Thoracic aorta (tissue), 2 donors: ENCODE results near the gene LSM14B. TPM values are rescaled to one million over a fixed set of nuclear protein-coding genes. Genes with fewer than 3 reads are reported as not detected.

Experiments
- ATAC-seq: fragments of 150-250 bp; one replicate; pipeline ENCODE4 v1.8.0; 2017; ENCODE audit warnings: low read depth; ENCODE audit not compliant: insufficient number of reproducible peaks, low FRiP score
- DNase-seq: peaks from one replicate; pipeline ENCODE4 v3.0.0-alpha.2; 2020; ENCODE audit warnings: low spot score
- H3K27ac ChIP-seq, 2 donors: fragments of 200-600 bp; sonication (generic); 1 replicate in 1 of 2; 2 replicates in 1 of 2; pipeline ENCODE4 v1.5.1; 2016; ENCODE audit warnings: mild to moderate bottlenecking in 2 of 2, moderate library complexity in 2 of 2
- H3K27me3 ChIP-seq: fragments of 200-600 bp; sonication (generic); replicated peaks from 2 replicates; pipeline ENCODE4 v1.6.0; 2016; ENCODE audit warnings: mild to moderate bottlenecking; ENCODE audit not compliant: insufficient read depth
- H3K36me3 ChIP-seq: fragments of 200-600 bp; sonication (generic); one replicate; pipeline ENCODE4 v1.5.1; 2016
- H3K4me1 ChIP-seq, 2 donors: fragments of 200-600 bp; sonication (generic); 1 replicate in 1 of 2; 2 replicates in 1 of 2; pipeline versions ENCODE4 v1.5.1 to v1.6.0; 2016; ENCODE audit warnings: low read depth in 2 of 2, mild to moderate bottlenecking in 1 of 2; ENCODE audit not compliant: control insufficient read depth in 1 of 2
- H3K4me3 ChIP-seq: fragments of 200-600 bp; sonication (generic); 2 replicates; pipeline ENCODE4 v1.5.1; 2016; ENCODE audit warnings: mild to moderate bottlenecking
- H3K9me3 ChIP-seq: fragments of 200-600 bp; sonication (generic); 2 replicates; pipeline ENCODE4 v1.5.1; 2016
- total RNA-seq, 2 donors: library from RNA; depleted of rRNA; stranded (reverse); fragments of >200 nt; gene quantifications; one replicate each; pipeline versions ENCODE4 v1.1.0 to v1.2.3, GENCODE V29; 2016
- TF ChIP-seq, protein P1 (sequence below): fragments of 200-600 bp; sonication (generic); IDR thresholded peaks from one replicate; pipeline ENCODE4 v1.5.1; 2019; ENCODE audit warnings: antibody characterized with exemption

LSM14B gene
- total RNA-seq, 2 donors from 2014 or later, result 11.4 to 38.7 TPM

DNA sequence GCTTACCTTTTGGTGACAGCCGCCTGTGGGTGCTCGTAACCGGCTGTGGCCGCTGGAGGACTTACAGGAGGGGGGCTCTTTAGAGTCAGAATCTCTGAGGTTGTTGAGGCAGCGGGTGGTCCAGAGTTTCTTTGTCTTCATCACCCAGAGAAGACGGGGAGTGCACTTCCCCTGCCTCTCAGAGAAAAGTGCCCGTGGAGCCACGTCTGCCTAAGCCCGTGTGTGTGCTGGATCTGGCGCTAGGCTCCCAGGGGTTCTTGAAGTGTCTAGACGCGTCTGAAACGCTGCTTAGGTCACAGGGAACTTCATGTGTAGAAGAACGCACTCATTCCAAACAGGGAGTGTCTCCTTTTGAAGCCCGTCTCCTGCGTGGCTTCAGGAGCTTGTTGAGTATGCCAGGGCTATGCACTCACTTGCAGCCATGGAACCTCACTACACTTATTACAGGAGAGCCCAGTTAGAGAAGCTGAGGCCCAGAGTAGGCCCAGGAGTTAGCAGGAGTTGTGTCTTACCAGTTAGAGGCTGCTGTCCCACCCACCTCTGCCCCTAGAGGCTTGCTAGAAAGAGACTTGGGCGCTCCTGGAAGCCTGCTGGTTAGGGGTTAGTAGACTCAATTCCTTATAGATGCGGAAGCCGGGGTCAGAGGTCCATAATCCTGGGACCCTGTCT, 1.3 kb downstream of the LSM14B start:
- ATAC-seq, result no peak
- Histone ChIP-seq H3K4me1 (peaks cover 24 to 34% of the 10 kb centered on the region in 2 donors), H3K4me3 (peak overlapping the region; percentile 89), H3K27ac (peak overlapping the region; percentile 61 to 70), H3K27me3 (no peaks in the 10 kb centered on the region), H3K36me3 (peaks cover 36% of the 10 kb centered on the region), H3K9me3 (no peaks in the 10 kb centered on the region)
- TF ChIP-seq, protein P1, sequence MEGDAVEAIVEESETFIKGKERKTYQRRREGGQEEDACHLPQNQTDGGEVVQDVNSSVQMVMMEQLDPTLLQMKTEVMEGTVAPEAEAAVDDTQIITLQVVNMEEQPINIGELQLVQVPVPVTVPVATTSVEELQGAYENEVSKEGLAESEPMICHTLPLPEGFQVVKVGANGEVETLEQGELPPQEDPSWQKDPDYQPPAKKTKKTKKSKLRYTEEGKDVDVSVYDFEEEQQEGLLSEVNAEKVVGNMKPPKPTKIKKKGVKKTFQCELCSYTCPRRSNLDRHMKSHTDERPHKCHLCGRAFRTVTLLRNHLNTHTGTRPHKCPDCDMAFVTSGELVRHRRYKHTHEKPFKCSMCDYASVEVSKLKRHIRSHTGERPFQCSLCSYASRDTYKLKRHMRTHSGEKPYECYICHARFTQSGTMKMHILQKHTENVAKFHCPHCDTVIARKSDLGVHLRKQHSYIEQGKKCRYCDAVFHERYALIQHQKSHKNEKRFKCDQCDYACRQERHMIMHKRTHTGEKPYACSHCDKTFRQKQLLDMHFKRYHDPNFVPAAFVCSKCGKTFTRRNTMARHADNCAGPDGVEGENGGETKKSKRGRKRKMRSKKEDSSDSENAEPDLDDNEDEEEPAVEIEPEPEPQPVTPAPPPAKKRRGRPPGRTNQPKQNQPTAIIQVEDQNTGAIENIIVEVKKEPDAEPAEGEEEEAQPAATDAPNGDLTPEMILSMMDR, result no peak
- DNase-seq, result no peak

DNA sequence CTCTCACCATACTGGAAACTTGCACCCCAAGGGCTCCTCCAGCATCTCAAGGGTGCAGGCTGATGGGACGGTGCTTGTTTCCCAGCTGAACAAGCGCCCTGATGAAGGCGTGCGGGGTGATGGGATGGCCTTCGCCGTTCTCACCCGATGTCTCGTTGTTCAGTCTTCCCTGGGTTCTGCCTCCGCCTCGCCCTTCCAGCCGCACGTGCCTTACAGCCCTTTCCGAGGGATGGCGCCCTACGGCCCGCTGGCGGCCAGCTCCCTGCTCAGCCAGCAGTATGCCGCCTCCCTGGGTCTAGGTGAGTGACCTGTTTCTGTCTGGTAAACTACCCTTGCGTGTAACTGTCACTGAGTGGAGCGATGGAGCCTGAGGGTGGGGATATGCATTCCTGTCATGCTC, 3.9 kb downstream of the LSM14B start:
- Histone ChIP-seq H3K27me3 (no peaks in the 10 kb centered on the region), H3K36me3 (peaks cover 62% of the 10 kb centered on the region), H3K4me1 (peaks cover 12 to 13% of the 10 kb centered on the region in 2 donors), H3K4me3 (no peak overlapping the region), H3K27ac (no peak overlapping the region), H3K9me3 (no peaks in the 10 kb centered on the region)
- ATAC-seq (no peak), DNase-seq (no peak)
- TF ChIP-seq, protein P1, result no peak

DNA sequence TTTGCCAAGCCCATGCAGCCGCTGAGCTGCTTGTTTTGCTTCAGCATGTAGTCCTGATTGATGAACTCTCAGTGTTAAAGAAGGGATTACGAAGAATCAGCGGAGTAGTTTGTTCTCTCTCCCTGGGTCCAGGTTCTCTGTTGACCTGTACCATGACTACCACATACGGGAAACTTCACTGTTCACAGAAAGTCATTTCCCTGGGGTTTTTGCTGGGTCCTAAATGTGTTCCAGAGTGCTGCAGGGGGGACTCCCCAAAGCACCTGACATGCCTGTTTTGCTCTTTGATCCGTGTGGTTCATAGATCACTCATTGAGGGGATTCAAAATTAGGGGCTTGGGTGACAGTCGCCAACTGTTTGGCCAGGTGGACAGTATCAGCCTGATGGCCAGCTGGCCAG, 5.5 kb downstream of the LSM14B start:
- TF ChIP-seq, protein P1, result no peak
- no peak overlapping the region for H3K27ac ChIP-seq
- no peaks in the 10 kb centered on the region for H3K9me3 ChIP-seq
- peaks cover 11 to 12% of the 10 kb centered on the region in 2 donors for H3K4me1 ChIP-seq
- peaks cover 74% of the 10 kb centered on the region for H3K36me3 ChIP-seq
- no peaks in the 10 kb centered on the region for H3K27me3 ChIP-seq
- ATAC-seq, result no peak
- DNase-seq, result no peak
- H3K4me3 ChIP-seq, result no peak overlapping the region

DNA sequence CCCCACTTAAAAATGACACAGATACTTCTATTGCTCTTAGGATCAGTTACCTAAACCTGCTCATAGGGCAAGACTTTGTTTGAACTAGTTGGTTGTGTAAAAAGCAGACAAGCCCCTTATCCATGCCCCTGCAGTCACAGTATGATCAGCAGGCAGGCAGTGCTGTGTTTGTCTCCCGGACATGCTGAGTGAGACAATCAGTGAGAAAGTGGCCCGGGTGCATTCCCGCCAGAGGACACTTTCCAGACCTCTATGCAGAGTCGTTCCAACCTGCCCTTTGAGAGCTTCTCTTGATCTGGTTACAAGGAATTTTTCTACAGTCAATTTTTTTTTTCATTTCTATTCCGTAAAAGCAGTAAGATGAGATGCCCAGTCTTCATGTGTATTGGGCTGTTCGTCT, 6.2 kb downstream of the LSM14B start:
- Histone ChIP-seq H3K4me3 (no peak overlapping the region), H3K9me3 (no peaks in the 10 kb centered on the region), H3K27ac (no peak overlapping the region), H3K36me3 (peaks cover 81% of the 10 kb centered on the region), H3K4me1 (peaks cover 6 to 8% of the 10 kb centered on the region in 2 donors), H3K27me3 (no peaks in the 10 kb centered on the region)
- DNase-seq (no peak), ATAC-seq (no peak)
- TF ChIP-seq, protein P1, result no peak

DNA sequence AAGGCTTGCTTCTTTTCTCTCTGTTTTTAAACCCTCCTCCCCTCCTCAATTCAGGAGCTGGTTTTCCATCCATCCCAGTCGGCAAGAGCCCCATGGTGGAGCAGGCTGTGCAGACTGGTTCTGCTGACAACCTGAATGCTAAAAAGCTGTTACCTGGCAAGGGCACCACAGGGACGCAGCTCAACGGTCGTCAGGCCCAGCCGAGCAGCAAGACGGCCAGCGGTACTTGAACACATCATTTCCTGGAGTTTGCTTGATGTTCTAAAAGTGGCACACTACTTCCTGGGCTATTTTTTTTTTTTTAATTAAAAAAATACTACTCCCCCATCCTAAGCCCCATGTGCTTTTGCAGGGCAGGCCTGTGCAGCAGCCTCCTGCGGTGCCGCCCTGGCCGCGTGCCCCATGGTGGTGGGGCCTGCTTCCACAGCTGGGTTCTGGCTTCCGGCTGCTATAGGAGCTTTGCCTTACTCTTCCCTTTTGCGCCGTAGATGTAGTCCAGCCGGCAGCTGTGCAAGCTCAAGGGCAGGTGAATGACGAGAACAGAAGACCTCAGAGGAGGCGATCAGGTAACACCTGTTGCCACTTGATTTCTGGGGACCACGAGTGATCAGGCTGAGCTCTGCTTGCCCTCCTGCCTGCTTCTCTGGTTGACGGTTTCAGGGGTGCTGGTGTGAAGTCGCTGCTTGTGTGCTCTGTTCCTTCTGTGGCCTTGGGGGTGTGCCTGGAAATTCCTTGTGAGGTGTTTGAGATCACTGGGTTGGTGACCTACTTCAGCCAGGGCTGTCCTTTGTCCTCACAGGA, 7.7 kb downstream of the LSM14B start:
- TF ChIP-seq, protein P1, result no peak
- H3K36me3 ChIP-seq, result peaks cover 81% of the 10 kb centered on the region

More for the DNA sequence above, 7.7 kb downstream of the LSM14B start:
- no peak for DNase-seq
- Histone ChIP-seq H3K27ac (no peak overlapping the region), H3K9me3 (no peaks in the 10 kb centered on the region), H3K27me3 (no peaks in the 10 kb centered on the region), H3K4me1 (no peaks in the 10 kb centered on the region), H3K4me3 (no peak overlapping the region)
- no peak for ATAC-seq
